Measurements from ENCODE around the gene FRZB.
"Not testable (repeated sequence)": the region's sequence is repeated elsewhere in the genome, so short reads cannot be mapped to it uniquely, and the experiment has no call there.

Gene FRZB

GRCh38 chr2:182866461-182867406 is at the start of gene FRZB:
FRZB (minus strand) TSS chr2:182866637; CDS start chr2:182866552, 85 bp downstream.
- DNase-seq (ENCODE audit: low read depth), result no peak

DNA sequence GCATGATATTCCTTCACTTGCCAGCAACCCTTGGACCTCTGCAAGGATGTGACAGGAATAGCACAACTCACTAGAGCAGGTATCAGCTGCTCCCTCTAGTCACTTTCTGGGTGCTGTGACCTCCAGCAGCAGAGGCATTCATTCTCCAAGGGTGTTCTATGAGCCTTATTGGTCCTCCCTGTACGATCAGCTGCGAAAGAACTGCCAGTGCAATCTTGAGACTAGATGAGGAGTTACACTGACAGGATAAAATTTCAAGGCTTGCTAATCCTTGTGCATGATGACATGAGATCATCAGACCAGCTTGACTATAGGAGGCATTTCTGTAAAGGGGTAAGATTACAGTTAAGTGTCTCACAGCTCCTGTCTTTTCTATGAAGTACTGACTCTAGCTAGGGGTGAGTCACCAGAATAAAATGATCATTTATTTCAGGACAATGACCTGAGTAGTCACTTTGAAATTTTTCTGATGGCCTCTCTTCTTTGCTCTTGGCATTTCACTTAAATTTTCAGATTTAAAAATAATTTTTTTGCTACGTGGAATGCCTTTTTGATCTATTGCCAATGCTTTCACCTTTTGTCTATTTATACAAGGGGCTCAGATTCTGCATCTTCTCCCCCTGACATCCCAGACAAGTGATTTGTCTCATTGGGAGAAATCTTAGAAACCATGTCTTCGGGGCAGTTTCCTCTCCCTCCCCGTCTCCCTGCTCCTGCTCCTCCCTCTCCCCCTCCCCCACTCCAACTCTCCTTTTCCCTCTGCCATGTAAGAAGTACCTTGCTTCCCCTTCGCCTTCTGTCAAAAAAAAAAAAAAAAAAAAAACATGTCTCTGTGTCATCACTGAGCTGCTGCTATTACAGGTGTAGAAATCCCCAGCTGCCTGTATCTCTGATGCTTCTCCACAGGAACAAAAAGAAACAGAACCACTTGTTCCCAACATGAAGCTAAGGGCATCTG is 49.2 kb upstream of the FRZB start:
- DNase-seq (ENCODE audit: low read depth), result no peak

DNA sequence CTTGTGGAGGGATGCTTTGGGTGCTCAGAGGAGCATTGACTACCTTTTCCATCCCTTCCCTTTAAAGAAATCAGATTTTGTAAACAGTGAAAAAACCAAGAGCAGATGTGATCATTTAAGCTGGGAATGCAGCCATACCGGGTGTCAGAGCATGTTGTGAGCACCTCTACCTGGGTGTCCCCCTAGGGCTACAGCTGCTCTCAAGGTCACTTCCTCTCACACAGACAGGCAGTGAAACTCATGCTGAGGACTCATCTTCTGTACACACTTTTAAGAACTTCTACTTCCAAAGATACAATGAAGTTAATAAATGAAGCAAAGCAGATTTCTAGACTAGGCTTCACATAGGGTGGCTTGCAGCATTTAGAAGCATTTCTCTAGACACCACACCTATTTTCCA is 48.4 kb upstream of the FRZB start:
- no peak for DNase-seq (ENCODE audit: low read depth)

- no peak for DNase-seq (ENCODE audit: low read depth)
Measured at GRCh38 chr2:182913064-182913463, 46.6 kb upstream of the FRZB start.

GRCh38 chr2:182912518-182912915 is 46.1 kb upstream of the FRZB start:
- no peak for DNase-seq (ENCODE audit: low read depth)

GRCh38 chr2:182911813-182912517 is 45.5 kb upstream of the FRZB start:
- no peak for DNase-seq (ENCODE audit: low read depth)

- no peak for DNase-seq (ENCODE audit: low read depth)
Measured at GRCh38 chr2:182910965-182911364, 44.5 kb upstream of the FRZB start.

DNA sequence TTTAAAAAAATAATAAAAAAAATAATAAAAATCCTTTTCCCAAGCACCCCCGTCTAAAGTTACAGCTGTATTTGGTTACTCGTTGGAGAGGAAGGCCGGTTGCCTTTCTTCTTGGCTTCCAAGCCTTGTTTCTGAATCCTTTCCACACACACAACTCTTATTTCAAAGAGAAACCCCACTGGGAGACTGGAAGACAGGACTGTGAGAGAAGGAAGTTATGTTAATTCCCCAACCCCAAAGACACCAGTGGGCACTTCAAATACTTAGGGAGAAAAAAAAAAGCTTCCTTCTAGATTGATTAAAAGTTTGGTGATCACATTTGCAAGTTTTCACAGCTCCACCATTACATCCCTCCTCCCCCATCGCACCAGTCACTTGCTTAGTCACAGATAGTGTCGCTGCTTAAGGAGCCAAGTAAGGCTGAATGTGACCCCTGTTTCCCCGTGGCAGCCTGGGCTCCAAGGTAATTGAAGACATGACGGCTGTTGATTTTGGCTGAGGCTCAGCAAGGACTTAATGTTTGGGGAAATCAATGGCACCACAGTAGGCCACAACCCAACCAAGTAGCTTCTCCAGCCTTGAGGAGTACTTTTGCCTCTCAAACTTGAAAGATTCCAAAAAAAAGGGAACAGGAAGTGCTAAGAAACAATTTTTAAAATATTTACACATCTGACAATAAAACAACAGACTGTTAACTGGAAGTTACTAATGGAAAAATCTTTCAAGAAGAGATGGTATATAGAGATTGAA is 40.8 kb upstream of the FRZB start:
- DNase-seq (ENCODE audit: low read depth), result no peak

DNA sequence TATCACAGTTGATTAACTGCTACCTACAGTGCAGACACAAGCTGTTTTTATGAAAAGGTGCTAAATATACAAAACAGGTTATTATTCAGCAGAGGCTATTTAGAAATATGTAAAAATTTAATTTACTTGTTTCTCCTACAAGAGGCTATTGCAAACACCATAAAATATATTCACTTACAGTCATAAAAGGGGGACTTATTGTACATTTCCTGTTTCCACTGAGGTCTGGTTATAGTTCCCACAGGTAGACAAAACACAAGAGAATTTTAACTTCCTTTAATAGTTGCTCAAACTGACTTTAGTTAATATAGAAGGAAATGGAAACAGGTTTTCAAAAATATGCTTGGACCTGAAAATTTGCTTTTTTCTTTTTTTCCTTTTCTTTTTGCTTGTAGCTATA is 40.0 kb upstream of the FRZB start:
- DNase-seq (ENCODE audit: low read depth), result no peak

- DNase-seq (ENCODE audit: low read depth), result no peak
Measured at GRCh38 chr2:182904844-182905243, 38.4 kb upstream of the FRZB start.

GRCh38 chr2:182903566-182903965 is 37.1 kb upstream of the FRZB start:
- DNase-seq (ENCODE audit: low read depth), result no peak

DNA sequence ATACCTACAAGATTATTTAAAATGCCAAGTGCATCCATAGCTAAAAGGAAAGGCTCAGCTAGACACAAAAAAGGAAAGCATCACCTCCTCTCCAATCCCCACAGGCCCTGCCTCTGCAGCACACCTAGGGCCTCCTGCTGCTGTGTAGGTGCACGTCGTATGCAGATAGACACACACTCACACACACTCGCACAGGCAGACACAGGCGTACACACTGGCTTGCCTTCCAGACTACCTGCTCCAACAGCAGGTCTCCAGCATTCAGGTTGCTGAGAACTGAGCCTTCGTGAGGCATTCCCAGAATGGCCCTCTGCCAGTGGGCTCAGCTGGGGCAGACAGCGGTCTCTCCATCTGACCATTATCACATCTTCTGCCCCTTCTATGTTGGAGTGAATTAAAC is 35.3 kb upstream of the FRZB start:
- DNase-seq (ENCODE audit: low read depth), result no peak

DNA sequence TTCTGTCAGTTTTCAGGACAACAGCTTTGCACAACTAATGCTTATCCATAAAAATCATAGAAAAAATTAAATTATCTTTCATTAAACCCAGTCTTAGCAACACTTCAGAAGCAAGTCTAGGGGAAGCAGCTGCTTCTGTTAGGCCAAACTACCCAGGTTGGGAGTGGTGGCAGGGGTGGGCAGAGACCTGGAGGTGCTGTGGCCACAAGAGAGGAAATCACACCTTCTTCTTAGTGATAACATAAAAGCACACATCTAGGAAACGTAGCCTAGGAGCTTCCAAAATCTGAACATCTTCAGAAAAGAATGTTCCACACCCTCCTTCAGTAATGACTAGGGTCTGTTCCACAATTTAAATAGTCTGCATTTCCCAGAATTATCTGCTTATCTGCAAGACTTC is 32.3 kb upstream of the FRZB start:
- DNase-seq (ENCODE audit: low read depth), result no peak

DNA sequence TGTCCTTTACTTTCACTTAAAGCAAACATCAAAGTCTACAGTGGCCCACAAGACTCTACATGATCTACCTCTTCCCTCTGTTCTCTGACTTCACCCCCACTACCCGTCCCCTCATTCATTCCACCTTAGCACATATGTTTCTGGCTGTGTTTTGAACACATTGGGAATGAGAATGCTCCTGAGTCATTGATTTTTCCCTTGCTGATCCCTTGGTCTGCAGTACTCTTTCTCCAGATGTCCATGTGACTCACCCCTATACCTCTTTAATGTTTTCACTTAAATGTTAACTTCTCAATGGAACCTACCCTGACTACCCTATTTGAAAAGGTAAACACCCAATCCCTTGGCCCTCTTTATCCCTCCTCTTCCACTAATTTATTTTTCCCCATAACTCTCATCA is 30.7 kb upstream of the FRZB start:
- DNase-seq (ENCODE audit: low read depth), result no peak

DNA sequence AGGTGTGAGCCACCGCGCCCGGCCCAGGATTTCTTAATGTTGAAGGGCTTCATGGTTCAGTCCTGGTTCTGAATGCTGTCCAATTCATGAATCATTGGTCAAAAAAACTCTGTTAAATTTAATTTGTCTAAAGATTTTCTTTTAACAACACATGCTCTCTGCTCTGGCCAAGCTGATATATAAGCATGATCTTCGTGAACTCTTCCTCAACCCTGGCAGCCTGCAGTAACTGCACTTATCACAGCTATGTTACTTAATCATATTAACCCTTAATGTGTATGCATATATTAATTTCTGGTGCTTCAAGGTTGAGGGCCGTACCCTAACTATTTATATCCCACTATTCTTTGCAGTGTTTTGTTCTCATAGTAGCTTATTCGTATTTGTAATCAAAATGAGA is 29.4 kb upstream of the FRZB start:
- DNase-seq (ENCODE audit: low read depth), result no peak

GRCh38 chr2:182895169-182895568 is 28.7 kb upstream of the FRZB start:
- no peak for DNase-seq (ENCODE audit: low read depth)

- no peak for DNase-seq (ENCODE audit: low read depth)
Measured at GRCh38 chr2:182894174-182894573, 27.7 kb upstream of the FRZB start.

DNA sequence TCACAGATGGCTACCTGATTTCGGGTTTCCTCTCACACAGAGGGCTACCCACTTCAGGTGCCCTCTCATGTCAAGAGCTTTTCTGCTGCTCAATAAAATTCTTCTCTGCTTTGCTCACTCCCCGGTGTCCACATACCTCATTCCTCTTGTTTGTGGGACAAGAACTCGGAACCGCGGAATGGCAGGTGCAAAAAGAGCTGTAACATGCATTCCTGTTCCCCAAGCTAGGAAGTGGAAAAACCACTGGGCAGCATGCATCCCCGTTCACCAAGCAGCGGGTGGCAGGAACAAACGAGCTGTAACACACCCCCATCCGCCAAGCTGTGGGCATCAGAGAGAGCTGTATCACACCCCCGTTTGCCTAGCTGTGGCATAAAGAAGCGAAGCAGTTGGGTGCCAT is 27.2 kb upstream of the FRZB start:
- DNase-seq (ENCODE audit: low read depth), result no peak

DNA sequence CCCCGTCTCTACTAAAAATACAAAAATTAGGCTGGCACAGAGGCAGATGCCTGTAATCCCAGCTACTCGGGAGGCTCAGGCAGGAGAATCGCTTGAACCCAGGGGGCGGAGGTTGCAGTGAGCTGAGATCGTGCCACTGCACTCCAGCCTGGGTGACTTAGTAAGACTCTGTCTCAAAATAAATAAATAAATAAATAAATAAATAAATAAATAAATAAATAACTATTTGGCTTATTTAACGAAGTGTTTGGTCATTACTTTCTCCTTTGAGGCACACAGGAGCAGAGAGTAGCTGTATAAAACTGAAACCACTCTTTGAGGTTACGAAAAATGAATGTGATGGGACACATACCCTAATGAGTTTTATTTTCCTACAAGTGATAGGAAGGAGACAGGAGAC is 26.6 kb upstream of the FRZB start:
- DNase-seq (ENCODE audit: low read depth), result not testable (repeated sequence)

DNA sequence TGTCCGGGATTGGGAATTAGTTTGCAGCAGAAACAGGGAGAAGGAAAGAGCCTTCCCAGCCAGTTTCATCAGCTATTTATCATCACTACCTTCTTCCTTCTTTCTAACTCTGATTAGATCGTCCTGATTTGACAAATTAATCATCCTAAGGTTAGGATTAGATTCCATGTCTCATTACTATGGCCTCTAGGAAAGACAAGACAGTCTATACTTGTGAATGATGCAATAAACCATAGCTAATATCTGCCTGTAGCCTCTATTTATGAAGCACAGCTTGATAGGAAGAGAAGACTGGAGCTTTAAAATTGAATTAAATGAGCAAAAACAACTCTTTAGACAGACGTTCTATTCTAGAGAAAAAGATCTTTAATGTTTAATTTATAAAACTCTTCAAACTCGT is 25.2 kb upstream of the FRZB start:
- no peak for DNase-seq (ENCODE audit: low read depth)

DNA sequence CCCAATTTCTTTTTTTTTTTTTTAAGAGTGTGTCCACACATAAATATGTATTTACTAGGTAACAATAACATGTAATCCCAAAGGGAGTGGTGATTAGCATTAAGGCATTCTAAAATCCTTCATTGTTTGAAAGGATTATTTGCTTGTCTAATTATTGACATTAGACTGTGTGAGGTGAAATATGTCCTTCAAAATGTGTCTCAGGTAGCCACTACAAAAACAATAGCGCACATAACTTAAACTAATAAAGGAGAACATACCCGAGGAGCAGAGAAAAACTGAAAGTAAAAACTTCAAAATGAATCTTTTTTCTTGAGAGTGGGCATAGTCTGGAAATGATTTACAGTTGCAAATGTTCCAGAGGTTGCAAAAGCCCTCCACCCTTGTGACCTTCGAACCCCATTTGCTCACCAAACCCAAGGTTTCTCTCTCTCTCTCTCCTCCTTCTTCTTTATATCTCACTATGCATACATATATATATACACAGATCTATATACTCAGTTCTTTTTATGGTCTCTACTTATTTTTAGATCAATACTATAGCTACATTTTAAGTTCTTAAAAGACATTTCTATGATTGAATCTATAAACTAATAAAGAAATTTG is 24.4 kb upstream of the FRZB start:
- no peak for DNase-seq (ENCODE audit: low read depth)
